ENCODE results near the gene CDKAL1.

- TF ChIP-seq, protein P1, sequence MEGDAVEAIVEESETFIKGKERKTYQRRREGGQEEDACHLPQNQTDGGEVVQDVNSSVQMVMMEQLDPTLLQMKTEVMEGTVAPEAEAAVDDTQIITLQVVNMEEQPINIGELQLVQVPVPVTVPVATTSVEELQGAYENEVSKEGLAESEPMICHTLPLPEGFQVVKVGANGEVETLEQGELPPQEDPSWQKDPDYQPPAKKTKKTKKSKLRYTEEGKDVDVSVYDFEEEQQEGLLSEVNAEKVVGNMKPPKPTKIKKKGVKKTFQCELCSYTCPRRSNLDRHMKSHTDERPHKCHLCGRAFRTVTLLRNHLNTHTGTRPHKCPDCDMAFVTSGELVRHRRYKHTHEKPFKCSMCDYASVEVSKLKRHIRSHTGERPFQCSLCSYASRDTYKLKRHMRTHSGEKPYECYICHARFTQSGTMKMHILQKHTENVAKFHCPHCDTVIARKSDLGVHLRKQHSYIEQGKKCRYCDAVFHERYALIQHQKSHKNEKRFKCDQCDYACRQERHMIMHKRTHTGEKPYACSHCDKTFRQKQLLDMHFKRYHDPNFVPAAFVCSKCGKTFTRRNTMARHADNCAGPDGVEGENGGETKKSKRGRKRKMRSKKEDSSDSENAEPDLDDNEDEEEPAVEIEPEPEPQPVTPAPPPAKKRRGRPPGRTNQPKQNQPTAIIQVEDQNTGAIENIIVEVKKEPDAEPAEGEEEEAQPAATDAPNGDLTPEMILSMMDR (IDR thresholded peaks at IDR 0.05) = no peak
- TF ChIP-seq POLR2A (IDR thresholded peaks at IDR 0.05) = no peak
These were observed 700.9 kb downstream of the CDKAL1 start for GRCh38 chr6:21235162-21235561.

All from prostate gland (tissue), 2 donors.